Cardiac muscle cell (in vitro differentiated cells and primary cell): ENCODE data around the gene ITPRID1. TPM values are rescaled to one million over a fixed set of nuclear protein-coding genes. Genes with fewer than 3 reads are reported as not detected.
"Not testable (repeated sequence)": the region's sequence is repeated elsewhere in the genome, so short reads cannot be mapped to it uniquely, and the experiment has no call there.

Experiments used
- DNase-seq, 2 donors: peaks; one replicate each; pipeline versions ENCODE4 v3.0.0 to v3.0.0-alpha.2; 2010 to 2017; ENCODE audit warnings: low read depth in 1 of 2, low spot score in 1 of 2
- H3K27ac ChIP-seq: fragments of 200-600 bp; sonication (generic); 2 replicates; pipeline ENCODE4 v1.5.1; 2016
- H3K27me3 ChIP-seq: fragments of 200-600 bp; sonication (generic); 2 replicates; pipeline ENCODE4 v1.6.0; 2016; ENCODE audit warnings: control low read depth
- H3K36me3 ChIP-seq: fragments of 200-600 bp; sonication (generic); 2 replicates; pipeline ENCODE4 v1.5.1; 2016; ENCODE audit warnings: control low read depth
- H3K4me1 ChIP-seq: fragments of 200-600 bp; sonication (generic); 2 replicates; pipeline ENCODE4 v1.8.1; 2017; ENCODE audit warnings: low read depth, mild to moderate bottlenecking, mixed run types
- H3K4me3 ChIP-seq: fragments of 200-600 bp; sonication (generic); 2 replicates; pipeline ENCODE4 v1.5.1; 2016; ENCODE audit warnings: mild to moderate bottlenecking
- H3K9me3 ChIP-seq: fragments of 200-600 bp; sonication (generic); 2 replicates; pipeline ENCODE4 v1.5.1; 2017; ENCODE audit warnings: low read depth, mild to moderate bottlenecking, control low read depth
- CTCF ChIP-seq: IDR thresholded peaks from 2 replicates; pipeline ENCODE4 v1.5.1; 2012; ENCODE audit warnings: low read depth, mild to moderate bottlenecking, low read length
- polyA plus RNA-seq: library from polyadenylated mRNA; unstranded; fragments of >200 nt; fragmentation: Nextera tagmentation; extraction: Ambion mirVana; gene quantifications from 2 replicates; pipeline ENCODE4 v1.2.1, GENCODE V29; 2016
- total RNA-seq: library from RNA; depleted of rRNA; stranded (reverse); fragments of >200 nt; gene quantifications from 2 replicates; pipeline ENCODE4 v1.2.3, GENCODE V29; 2016

Gene ITPRID1
- total and polyA plus RNA-seq, 2 experiments from 2014 or later, result not detected

GRCh38 chr7:31529103-31529502 is 15.2 kb downstream of the ITPRID1 start:
- TF ChIP-seq CTCF, result no peak
- Histone ChIP-seq H3K27me3 (no peaks in the 10 kb centered on the region), H3K27ac (no peak overlapping the region), H3K36me3 (no peaks in the 10 kb centered on the region), H3K4me3 (no peak overlapping the region), H3K9me3 (no peaks in the 10 kb centered on the region), H3K4me1 (no peaks in the 10 kb centered on the region)
- DNase-seq, result no peak

- not testable (repeated sequence) for DNase-seq, H3K4me3 ChIP-seq, H3K36me3 ChIP-seq, H3K4me1 ChIP-seq, H3K27me3 ChIP-seq, H3K9me3 ChIP-seq, H3K27ac ChIP-seq
Observed at GRCh38 chr7:31540651-31541185, 26.8 kb downstream of the ITPRID1 start.

- no peak for DNase-seq
- Histone ChIP-seq H3K27ac (no peak overlapping the region), H3K9me3 (no peaks in the 10 kb centered on the region), H3K27me3 (no peaks in the 10 kb centered on the region), H3K4me1 (no peaks in the 10 kb centered on the region), H3K36me3 (no peaks in the 10 kb centered on the region), H3K4me3 (no peak overlapping the region)
- no peak for TF ChIP-seq CTCF
Observed at GRCh38 chr7:31545549-31545948, 31.7 kb downstream of the ITPRID1 start.

DNA sequence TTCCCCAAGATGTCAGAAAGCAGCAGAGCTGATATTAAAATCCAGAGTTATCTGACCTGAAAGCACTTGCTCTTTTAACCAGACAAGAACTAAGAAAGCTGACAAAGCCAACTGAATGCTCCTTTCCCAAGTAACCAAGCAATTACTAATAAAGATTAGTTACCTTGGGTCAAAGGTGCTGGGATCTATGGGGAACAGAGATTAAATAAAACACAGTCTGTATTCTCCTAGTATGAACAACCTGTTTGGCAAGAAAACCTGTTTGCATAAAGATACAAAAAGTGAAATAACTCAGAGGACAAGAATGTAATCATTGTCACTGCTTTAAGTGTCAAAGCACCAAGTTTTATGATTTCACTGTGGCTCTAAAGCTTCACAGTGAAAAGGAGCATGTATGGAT is 35.7 kb downstream of the ITPRID1 start:
- Histone ChIP-seq H3K4me3 (no peak overlapping the region), H3K9me3 (no peaks in the 10 kb centered on the region), H3K27me3 (no peaks in the 10 kb centered on the region), H3K36me3 (no peaks in the 10 kb centered on the region), H3K4me1 (no peaks in the 10 kb centered on the region), H3K27ac (no peak overlapping the region)
- no peak for TF ChIP-seq CTCF
- DNase-seq, result no peak

DNA sequence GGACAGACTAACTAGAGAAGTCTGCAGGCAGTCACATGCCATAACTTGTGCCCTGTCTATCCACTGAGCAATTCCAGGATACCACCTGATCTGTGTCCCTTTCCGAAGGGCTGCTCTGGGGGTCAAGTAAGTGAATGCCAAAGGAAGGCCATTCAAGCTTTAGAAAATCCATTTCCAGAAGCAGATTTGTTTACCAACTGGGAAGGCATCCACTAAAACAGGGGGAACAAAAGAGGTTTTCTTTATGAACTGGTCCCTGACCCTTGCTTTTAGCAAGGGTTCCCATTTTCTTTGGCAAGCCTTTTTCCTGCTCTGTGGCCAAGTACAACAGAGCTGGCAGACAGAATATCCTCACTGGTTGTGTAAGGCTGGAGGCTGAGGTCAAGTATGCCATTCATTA is 36.5 kb downstream of the ITPRID1 start:
- H3K4me1 ChIP-seq, result no peaks in the 10 kb centered on the region
- H3K27me3 ChIP-seq, result no peaks in the 10 kb centered on the region
- no peak for DNase-seq
- no peak overlapping the region for H3K27ac ChIP-seq
- H3K4me3 ChIP-seq, result no peak overlapping the region
- H3K9me3 ChIP-seq, result no peaks in the 10 kb centered on the region
- no peak for TF ChIP-seq CTCF
- H3K36me3 ChIP-seq, result no peaks in the 10 kb centered on the region

DNA sequence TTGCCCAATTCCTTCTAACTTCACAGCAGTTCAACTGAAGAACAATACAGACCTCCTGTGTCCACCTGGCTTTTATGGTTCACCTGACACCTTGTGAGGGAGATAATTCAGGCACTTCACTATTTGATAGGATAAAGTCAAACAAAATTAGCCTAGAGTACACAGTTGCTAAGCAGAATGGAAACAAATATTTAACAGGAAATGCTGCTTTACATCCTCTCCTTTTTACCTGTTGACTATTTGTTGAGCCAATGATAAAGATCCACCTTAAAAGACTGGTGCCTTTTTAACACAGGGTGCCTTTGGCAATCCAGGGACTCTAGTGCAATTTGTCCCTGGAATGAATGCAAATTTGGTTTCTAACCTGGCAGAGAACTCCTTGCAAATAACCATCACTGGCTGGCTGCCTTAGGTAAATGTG is 39.8 kb downstream of the ITPRID1 start:
- no peak for DNase-seq
- no peak for TF ChIP-seq CTCF
- H3K4me1 ChIP-seq, result no peaks in the 10 kb centered on the region

More for the DNA sequence above, 39.8 kb downstream of the ITPRID1 start:
- Histone ChIP-seq H3K4me3 (no peak overlapping the region), H3K27me3 (no peaks in the 10 kb centered on the region), H3K36me3 (no peaks in the 10 kb centered on the region), H3K27ac (no peak overlapping the region), H3K9me3 (no peaks in the 10 kb centered on the region)
